Liver (tissue), 9 donors: ENCODE measurements around the gene EHD4. TPM values are rescaled to one million over a fixed set of nuclear protein-coding genes. Genes with fewer than 3 reads are reported as not detected.

ENCODE experiments used
- DNase-seq: peaks from one replicate; pipeline ENCODE4 v3.0.0-alpha.2; 2017; ENCODE audit warnings: low spot score
- H3K27ac ChIP-seq, 2 donors: one replicate each; pipeline ENCODE4 v1.7.0; 2013; ENCODE audit warnings: inconsistent platforms in 2 of 2, low read length in 2 of 2, control low read depth in 1 of 2, low read depth in 1 of 2, mild to moderate bottlenecking in 1 of 2
- H3K27me3 ChIP-seq, 4 donors: one replicate each; pipeline versions ENCODE4 v1.6.1 to v1.7.0; 2013; ENCODE audit warnings: low read length in 3 of 4, inconsistent platforms in 1 of 4, mild to moderate bottlenecking in 1 of 4, moderate library complexity in 1 of 4; ENCODE audit not compliant: control insufficient read depth in 4 of 4, insufficient read depth in 4 of 4
- H3K36me3 ChIP-seq, 4 donors: one replicate each; pipeline versions ENCODE4 v1.6.1 to v1.7.0; 2013; ENCODE audit warnings: low read length in 3 of 4, mild to moderate bottlenecking in 3 of 4, low read depth in 1 of 4, moderate library complexity in 1 of 4; ENCODE audit not compliant: control insufficient read depth in 4 of 4, insufficient read depth in 3 of 4
- H3K4me1 ChIP-seq, 4 donors: one replicate each; pipeline versions ENCODE4 v1.6.1 to v1.7.0; 2013; ENCODE audit warnings: low read length in 3 of 4, mild to moderate bottlenecking in 3 of 4, moderate library complexity in 1 of 4; ENCODE audit not compliant: control insufficient read depth in 4 of 4, insufficient read depth in 4 of 4
- H3K4me3 ChIP-seq, 3 donors: one replicate each; pipeline versions ENCODE4 v1.6.1 to v1.7.0; 2013; ENCODE audit warnings: low read length in 3 of 3, control low read depth in 1 of 3, low read depth in 1 of 3, mild to moderate bottlenecking in 1 of 3
- H3K9ac ChIP-seq, 2 donors: one replicate each; pipeline ENCODE4 v1.7.0; 2013; ENCODE audit warnings: low read length in 2 of 2, mild to moderate bottlenecking in 2 of 2, moderate library complexity in 2 of 2, control low read depth in 1 of 2, low read depth in 1 of 2
- H3K9me3 ChIP-seq, 4 donors: one replicate each; pipeline versions ENCODE4 v1.6.1 to v1.7.0; 2013; ENCODE audit warnings: low read length in 3 of 4; ENCODE audit not compliant: control insufficient read depth in 4 of 4
- ATF3 ChIP-seq: IDR thresholded peaks from 2 replicates; pipeline ENCODE4 v1.6.1; 2016; ENCODE audit warnings: antibody characterized with exemption
- CTCF ChIP-seq: fragments of 150-350 bp; IDR thresholded peaks from 2 replicates; pipeline ENCODE4 v1.5.1; 2017; ENCODE audit warnings: improper control_type of control experiment, low read depth, low read length; ENCODE audit not compliant: missing input control
- EGR1 ChIP-seq, 2 donors: IDR thresholded peaks; 2 replicates each; pipeline ENCODE4 v1.6.1; 2016 to 2018; ENCODE audit warnings: antibody characterized with exemption in 2 of 2, low read depth in 2 of 2
- FOXA1 ChIP-seq: IDR thresholded peaks from 2 replicates; pipeline ENCODE4 v1.6.1; 2016; ENCODE audit warnings: antibody characterized with exemption
- GABPA ChIP-seq, 2 donors: IDR thresholded peaks in 1 of 2; conservative IDR thresholded peaks in 1 of 2; 2 replicates each; pipeline ENCODE4 v1.6.1; 2016; ENCODE audit warnings: antibody characterized with exemption in 2 of 2, mild to moderate bottlenecking in 1 of 2, moderate library complexity in 1 of 2
- HNF4A ChIP-seq, 2 donors: conservative IDR thresholded peaks; 2 replicates each; pipeline ENCODE4 v1.6.1; 2016; ENCODE audit warnings: antibody characterized with exemption in 2 of 2, mild to moderate bottlenecking in 2 of 2
- HNF4G ChIP-seq: IDR thresholded peaks from 2 replicates; pipeline ENCODE4 v1.6.1; 2016; ENCODE audit warnings: antibody characterized with exemption
- JUND ChIP-seq, 2 donors: IDR thresholded peaks; 2 replicates each; pipeline ENCODE4 v1.6.1; 2016; ENCODE audit warnings: antibody characterized with exemption in 2 of 2
- MAX ChIP-seq: IDR thresholded peaks from 2 replicates; pipeline ENCODE4 v1.6.1; 2016; ENCODE audit warnings: antibody characterized with exemption
- NR2F2 ChIP-seq: IDR thresholded peaks from 2 replicates; pipeline ENCODE4 v1.6.1; 2016; ENCODE audit warnings: antibody characterized with exemption
- RAD21 ChIP-seq, 2 donors: IDR thresholded peaks; 2 replicates each; pipeline ENCODE4 v1.6.1; 2016; ENCODE audit warnings: antibody characterized with exemption in 2 of 2, mild to moderate bottlenecking in 2 of 2
- REST ChIP-seq: IDR thresholded peaks from 2 replicates; pipeline ENCODE4 v1.6.1; 2016; ENCODE audit warnings: antibody characterized with exemption, mild to moderate bottlenecking
- RXRA ChIP-seq, 2 donors: IDR thresholded peaks; 2 replicates each; pipeline ENCODE4 v1.6.1; 2017 to 2018; ENCODE audit warnings: antibody characterized with exemption in 2 of 2, mild to moderate bottlenecking in 1 of 2
- SP1 ChIP-seq: IDR thresholded peaks from 2 replicates; pipeline ENCODE4 v1.6.1; 2018; ENCODE audit warnings: antibody characterized with exemption, mild to moderate bottlenecking
- TAF1 ChIP-seq: conservative IDR thresholded peaks from 2 replicates; pipeline ENCODE4 v1.6.1; 2016; ENCODE audit warnings: antibody characterized with exemption, mild to moderate bottlenecking
- YY1 ChIP-seq: IDR thresholded peaks from 2 replicates; pipeline ENCODE4 v1.6.1; 2016; ENCODE audit warnings: antibody characterized with exemption, mild to moderate bottlenecking
- ZBTB33 ChIP-seq: IDR thresholded peaks from 2 replicates; pipeline ENCODE4 v1.6.1; 2016; ENCODE audit warnings: antibody characterized with exemption
- WGBS: extraction: QIAGEN DNeasy Blood & Tissue Kit; methylation state at CpG from one replicate; pipeline ENCODE4 v1.1.7; 2013; 5-methylcytosine and 5-hydroxymethylcytosine counted together
- polyA plus RNA-seq, 2 donors: library from polyadenylated mRNA; stranded (reverse) in 1 of 2; unstranded in 1 of 2; fragments of 200-250 nt in 1 of 2; fragments of >200 nt in 1 of 2; fragmentation: Nextera tagmentation in 1 of 2; extraction: Ambion mirVana in 1 of 2; gene quantifications; one replicate each; pipeline versions ENCODE4 v1.2.1 to v1.2.3, GENCODE V29; 2013 to 2015
- total RNA-seq, 2 donors: library from RNA; depleted of rRNA; stranded (reverse); fragments of >200 nt; gene quantifications; one replicate each; pipeline ENCODE4 v1.2.3, GENCODE V29; 2014
- donor health status: healthy.
- donor health status: healthy.
- donor health status: healthy.
- donor health status: healthy.
- donor health status: healthy.

Gene EHD4
- total and polyA plus RNA-seq, 4 donors: 3.3 to 10.0 (median 6.2) TPM

- WGBS: 66% methylated on average over 2 of the region's 2 CpGs
- Histone ChIP-seq H3K27me3 (no peaks in the 10 kb centered on the region), H3K27ac (peak overlapping the region in 1 of 2 donors; percentile 47), H3K9me3 (no peaks in the 10 kb centered on the region), H3K36me3 (no peaks in the 10 kb centered on the region), H3K4me3 (no peak overlapping the region), H3K9ac (no peak overlapping the region), H3K4me1 (peaks cover 26 to 50% (median 38%) of the 10 kb centered on the region in 4 donors)
- no peak for DNase-seq
- TF ChIP-seq RXRA (IDR thresholded peaks at IDR 0.05): peak; percentile 6 to 64
- no peak for TF ChIP-seq CTCF
- TF ChIP-seq ZBTB33: no peak
- TF ChIP-seq EGR1 (IDR thresholded peaks at IDR 0.05; ENCODE audit: low read depth in 2 of 2): no peak
- no peak for TF ChIP-seq RAD21 (IDR thresholded peaks at IDR 0.05)
- TF ChIP-seq HNF4A (conservative IDR thresholded peaks at IDR 0.05): peak; percentile 64 to 79
- no peak for TF ChIP-seq MAX
- TF ChIP-seq ATF3: no peak
- no peak for TF ChIP-seq YY1
- TF ChIP-seq HNF4G: no peak
- no peak for TF ChIP-seq GABPA (IDR thresholded peaks at IDR 0.05 in 1 of 2, conservative IDR thresholded peaks at IDR 0.05 in 1 of 2)
- TF ChIP-seq TAF1: no peak
- TF ChIP-seq JUND (IDR thresholded peaks at IDR 0.05): peak in 1 of 2 donors; percentile 16
- no peak for TF ChIP-seq SP1
- TF ChIP-seq REST: no peak
- TF ChIP-seq NR2F2: no peak
- TF ChIP-seq FOXA1: no peak
Measured at GRCh38 chr15:41883484-41883825, 88.9 kb downstream of the EHD4 start.
